HG02973 (cell line): Measurements from ENCODE around the gene KDM3A.
"Not testable (repeated sequence)": the region's sequence is repeated elsewhere in the genome, so short reads cannot be mapped to it uniquely, and the experiment has no call there.

Experiments used
- ATAC-seq: cut with Tn5 transposase; IDR thresholded peaks from one replicate; pipeline ENCODE4 v1.9.1; 2021; ENCODE audit warnings: moderate library complexity; ENCODE audit not compliant: unreplicated experiment

The KDM3A gene

DNA sequence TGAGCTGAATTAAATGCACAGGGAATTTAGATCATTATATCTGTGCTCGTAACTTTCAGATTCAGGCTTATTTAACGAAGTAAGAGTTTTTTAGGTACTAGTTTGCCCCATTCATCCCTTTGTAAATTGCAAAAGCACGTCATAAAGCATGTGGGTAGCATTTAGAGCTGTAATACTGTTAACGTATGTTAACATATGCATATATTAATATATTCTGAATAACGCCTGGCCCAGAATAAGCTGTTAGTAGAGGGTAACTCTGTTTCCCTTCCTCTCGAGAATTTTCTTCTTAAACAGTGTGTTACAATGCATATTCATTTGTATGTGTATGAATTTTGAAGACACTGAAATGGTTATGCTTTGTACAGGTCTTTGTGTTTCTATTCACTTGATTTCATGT, 30.5 kb downstream of the KDM3A start:
- ATAC-seq, result no peak

DNA sequence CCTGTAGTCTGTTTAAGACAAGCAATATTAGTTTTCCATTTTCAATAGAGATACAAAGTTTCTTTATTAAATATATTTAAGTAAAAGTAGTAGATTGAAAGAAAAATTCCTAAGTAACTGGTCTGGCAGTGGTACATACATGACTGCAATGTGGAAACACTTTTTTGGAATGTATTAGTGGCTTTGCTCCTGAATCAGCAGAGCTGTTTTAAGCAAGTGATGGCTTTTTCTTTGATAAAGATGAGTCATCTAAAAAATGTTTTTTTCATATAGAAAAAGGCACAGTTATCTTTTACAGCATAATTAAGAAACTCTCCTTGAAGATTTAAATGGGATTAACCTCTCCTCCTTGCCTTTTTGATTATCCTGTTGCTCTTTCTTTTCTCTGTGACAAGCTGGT, 34.9 kb downstream of the KDM3A start:
- ATAC-seq, result no peak

DNA sequence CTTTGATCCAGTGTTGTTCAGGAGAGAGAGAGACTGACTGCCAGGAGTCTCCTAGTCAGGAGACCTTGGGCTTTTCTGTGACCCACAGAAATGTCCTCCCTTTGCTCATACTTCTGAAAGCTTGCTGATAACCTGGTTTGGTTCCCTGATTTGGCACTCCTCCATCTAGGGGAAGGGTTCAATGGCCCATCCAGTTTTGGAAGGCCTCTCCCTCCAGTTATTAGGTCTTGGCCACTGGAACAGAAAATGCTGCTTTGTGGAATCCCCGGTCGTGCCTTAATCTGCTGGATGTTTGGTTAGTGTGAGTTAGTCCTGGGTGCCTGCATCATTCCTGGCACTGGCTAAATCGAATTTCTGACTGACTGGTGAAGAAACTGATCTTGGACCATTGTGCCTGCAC, 35.7 kb downstream of the KDM3A start:
- no peak for ATAC-seq

DNA sequence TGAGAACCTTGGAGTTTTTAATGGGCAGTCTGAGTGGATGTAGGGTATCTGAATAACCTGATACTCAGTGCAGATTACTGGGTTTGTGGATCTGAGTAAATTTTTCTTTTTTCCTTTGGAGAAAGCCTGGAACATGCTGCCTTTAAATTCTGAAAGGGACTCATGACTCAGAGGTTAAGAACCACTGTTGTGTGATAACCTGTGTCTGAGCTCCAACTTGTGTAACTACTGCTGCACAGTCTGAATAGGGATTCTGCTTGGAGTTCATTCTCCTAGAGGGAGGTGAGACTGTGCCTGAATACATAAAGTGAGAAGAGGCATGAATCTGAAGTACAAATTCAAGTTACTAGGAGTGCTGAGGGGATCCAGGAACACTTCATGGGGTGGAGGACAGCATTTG, 36.2 kb downstream of the KDM3A start:
- no peak for ATAC-seq

DNA sequence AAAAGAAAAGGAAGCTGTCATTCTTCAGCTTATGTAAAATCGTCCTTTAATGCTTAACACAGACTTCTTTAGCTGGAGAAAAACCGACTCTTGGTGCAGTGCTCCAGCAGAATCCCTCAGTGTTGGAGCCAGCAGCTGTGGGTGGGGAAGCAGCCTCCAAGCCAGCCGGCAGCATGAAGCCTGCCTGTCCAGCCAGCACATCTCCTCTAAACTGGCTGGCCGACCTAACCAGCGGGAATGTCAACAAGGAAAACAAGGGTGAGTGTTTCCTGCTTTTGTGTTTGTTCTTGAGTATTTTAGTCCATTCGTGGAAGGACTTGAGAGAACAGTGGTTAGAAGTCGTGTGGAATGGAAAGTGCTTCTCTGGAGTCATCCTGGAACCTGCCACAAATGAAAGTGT, 38.9 kb downstream of the KDM3A start:
- ATAC-seq, result no peak

DNA sequence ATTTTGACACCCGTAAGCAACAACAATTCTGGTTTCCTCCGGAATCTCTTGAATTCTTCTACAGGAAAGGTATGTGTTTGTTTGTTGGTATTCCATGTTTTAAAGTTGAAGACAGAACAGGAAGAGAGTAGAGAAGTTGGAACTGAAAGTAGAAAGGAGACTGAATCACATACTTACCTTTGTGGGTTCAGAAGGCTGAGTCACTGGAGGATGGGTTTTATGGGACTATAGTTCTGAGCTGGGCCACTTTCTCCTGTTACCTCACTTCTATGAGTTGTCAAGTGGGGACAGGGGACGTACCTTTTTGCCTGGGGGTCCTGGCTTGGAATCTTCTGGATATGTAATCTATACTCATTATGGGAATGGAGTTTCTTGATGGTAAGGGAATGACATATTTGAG, 40.9 kb downstream of the KDM3A start:
- no peak for ATAC-seq

DNA sequence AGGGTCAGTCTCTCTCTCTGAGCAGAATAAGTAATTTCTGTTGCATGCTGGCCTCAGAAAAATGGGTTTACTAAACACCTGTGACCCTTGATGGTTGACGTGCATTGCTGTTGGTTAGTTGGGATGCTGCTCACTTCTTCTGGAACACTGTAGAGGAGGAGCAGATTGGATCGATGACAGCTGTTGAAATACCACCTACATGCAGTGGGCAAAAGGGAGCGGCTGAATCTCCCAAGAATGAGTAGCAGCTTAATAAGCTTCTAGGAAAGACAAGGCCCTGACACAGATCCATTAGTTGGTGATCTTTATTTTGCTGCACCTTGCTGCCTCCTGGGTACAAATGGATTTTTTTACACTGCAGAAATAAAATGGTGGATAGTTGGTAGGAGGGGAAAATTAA, 43.2 kb downstream of the KDM3A start:
- no peak for ATAC-seq

DNA sequence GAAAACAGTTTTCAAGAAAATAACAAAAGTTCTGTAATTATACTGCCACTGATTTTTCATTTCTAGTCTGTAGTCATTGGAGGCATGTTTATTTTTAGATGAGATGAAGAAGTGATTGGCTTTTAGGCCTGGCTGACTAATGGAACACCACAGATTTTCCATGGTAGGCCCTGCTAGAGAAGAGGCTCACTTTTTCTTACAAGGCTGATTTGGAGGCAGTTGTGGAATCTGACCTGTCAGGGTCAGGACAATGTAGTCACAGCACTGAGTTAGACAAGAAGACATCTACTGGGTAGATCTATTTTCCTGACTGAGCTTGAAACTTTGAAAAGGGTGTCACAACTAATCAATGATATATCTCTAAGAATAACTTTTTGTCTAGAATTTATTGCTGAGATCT, 43.9 kb downstream of the KDM3A start:
- ATAC-seq, result no peak

DNA sequence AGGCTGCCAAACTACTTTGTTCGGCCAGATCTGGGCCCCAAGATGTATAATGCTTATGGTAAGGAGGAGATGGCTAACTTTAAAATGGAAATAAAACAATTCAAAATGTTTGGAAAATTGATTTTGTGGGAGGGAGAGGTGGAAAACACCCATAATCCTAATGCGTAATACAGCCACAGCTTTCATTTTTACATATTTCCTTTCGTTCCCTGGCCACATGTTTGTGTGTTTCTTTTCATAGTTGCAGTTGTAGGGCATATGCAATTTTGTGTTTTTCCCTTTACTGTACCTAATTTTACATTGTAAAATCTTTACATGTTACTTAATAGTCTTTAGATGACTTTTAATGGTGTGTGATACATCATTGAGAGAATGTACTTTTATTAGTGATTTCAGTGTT, 44.6 kb downstream of the KDM3A start:
- ATAC-seq, result no peak

DNA sequence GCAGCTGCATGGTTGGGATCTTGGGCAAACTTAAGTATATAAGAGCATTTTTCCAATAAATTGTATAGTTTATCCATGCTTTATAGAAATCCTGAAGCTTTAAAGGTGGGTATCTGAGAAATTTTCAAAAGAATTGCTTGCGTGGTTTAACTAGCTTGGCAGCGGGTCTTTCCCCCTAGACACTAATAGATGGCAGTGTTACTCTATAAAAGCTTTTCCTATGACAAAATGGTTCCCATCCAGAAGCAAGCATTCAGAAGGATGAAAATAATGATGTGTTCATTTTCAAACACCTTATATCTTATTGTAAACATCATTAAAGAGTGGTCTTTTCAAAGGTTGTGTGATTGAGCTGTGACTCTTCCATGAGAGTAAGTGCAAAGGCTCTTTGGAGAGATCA, 45.9 kb downstream of the KDM3A start:
- ATAC-seq, result no peak

DNA sequence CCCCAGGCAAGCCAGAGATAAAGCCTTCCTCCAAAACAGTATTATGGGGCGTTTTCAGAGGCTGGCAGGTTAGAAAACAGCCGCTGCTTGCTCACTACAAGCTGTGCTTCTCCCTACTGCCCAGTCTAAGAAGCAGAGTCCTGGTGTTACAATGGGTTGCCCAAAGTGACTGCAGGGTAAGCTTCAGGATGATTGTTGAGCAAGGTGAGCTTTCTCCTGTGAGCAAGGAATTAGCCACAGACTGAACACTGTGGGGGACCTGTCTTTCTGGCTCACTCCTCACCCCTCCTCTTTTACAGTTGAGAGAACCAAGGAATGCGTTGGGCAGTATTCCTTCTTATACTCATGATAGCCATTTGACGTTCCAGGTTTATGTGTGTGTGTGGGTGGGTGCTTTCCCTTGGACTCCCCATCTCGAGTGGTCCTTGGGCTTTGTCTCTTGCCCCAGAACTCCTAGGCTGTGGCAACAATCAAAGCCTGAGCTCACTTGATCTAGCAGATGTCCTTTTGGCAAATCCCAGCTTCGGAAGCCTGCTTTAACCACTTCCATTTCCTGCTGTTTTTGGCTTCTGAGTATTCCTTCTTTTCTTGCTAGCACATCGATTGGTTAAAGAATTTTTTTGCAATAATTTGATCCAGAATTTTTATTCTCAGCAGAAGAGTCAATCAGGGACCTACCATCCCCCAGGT, 47.5 kb downstream of the KDM3A start:
- no peak for ATAC-seq

DNA sequence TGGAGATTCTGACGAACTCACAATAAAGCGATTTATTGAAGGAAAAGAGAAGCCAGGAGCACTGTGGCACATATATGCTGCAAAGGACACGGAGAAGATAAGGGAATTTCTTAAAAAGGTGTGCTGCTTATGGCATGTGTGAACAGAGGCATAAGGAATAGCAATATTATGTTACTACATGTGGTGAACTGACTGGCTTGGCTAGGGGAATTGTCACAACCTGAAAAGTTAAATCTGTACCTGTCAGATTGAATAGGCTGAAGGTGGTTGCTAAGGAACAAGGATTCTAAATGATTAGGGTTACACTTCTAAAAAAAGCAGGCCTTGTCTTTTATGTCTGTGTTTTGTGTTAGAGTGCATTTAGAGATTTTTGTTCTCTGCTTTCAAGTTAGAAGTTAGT, 48.4 kb downstream of the KDM3A start:
- no peak for ATAC-seq

DNA sequence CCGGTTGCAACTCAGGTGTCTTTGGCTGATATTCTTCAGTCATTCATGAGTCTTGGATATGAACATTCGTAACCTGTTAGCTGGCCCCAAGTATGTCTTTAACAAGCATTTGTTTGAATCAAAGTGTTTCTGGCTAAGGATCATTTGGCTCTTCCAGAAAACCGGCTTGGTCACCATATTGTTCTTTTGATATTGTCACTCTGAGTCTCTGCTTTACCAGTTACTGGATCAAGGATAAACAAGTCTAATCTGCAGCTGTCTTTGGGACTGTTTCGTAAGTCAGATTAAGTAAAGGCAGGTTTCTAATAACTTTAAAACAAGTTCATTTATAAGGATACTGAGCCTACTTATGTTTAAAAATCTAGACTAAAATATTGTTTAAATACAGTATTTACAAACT, 49.1 kb downstream of the KDM3A start:
- no peak for ATAC-seq

DNA sequence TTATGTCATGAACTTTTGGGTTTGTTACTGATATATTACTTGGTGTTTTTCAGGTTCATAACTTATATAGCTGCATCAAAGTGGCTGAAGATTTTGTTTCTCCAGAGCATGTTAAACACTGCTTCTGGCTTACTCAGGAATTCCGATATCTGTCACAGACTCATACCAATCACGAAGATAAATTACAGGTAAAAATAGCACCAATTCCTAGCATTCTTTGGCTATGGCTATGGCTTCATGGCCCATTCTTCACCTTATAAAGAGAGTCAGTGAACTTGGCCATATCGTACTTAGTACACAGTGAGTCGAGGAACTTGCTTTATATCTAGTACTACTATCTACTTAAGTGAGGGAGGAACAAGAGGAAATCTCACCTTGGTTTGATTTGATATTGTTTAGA, 49.9 kb downstream of the KDM3A start:
- no peak for ATAC-seq

DNA sequence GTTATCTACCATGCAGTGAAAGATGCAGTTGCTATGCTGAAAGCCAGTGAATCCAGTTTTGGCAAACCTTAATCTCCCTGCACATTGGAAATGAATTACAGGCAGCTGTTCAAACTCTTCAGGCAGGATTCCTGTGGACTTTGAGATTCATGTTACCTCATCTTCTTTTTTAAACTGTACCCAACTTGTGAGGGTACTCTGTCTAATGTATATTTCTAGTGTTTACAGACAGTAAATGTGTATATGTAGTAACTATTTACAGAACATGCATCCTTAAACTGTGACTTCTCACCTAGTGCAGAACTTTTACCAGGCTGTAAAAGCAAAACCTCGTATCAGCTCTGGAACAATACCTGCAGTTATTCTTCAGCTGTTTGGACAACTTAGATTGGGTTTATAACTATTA, 50.9 kb downstream of the KDM3A start:
- ATAC-seq, result no peak

DNA sequence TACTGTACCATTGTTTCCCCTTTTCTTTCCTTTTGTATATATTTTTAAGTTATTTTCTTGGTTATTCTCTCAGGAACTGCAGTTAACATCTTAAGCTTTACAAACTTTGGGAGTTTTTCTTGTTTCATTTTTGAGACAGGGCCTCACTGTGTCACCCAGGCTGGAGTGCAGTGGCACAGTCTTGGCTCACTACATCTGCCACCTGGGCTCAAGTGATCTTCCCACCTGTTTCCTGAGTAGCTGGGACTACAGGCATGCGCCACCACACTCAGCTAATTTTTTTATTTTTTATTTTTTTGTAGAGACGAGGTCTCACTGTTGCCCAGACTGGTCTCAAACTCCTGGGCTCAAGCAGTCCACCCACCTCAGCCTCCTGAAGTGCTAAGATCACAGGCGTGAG, 55.2 kb downstream of the KDM3A start:
- ATAC-seq, result not testable (repeated sequence)

DNA sequence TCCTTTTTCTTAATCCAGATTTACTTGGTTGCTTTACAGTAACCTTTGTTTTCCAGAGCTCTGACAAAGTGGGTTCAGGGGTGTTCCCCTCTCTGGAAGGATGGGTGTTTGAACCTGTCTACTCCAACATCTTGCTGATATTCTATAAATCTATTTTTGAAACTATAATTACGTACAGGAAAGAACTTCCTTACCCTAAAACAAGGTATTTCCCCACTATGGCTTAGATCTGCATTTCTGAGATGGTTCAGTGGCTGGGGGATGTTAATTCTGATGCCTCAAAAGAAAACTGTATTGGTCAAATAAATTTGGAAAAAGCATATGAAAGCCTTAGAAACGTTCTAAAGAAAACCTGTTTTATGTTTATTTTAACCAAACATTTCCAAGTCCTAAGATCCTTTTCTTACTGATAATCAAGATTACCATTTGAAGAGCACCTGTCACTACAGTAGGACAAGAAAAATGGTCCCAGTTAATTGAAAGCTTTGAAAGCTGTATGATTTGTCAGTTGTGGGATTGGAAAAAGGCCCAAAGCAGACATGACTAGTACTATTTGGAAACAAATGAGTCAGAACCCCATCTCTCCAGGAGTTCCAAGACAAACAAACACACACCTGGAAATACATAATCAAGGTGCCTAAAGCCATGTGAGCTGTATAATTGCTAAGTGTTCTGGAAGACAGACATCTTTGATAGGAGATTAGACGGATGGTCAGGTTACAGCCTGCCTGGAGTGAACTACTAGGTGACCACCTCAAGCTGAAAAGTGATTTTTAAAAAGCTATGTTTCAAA, 57.5 kb downstream of the KDM3A start:
- ATAC-seq, result no peak

DNA sequence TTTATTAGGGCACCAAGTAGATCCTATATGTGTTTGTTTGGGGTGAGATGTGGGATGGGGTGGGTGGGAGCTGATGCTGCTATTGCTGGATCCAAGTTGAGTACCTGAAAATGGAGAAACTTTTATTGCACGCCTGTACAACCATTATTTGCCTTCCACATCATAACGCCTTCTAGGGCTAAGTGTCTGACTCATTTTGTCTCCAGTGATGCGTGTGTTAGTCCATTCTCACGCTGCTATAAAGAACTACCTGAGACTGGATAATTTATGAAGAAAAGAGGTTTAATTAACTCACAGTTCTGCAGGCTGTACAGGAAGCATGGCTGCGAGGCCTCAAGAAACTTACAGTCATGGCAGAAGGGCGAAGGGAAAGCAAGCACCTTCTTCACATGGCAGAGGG, 58.2 kb downstream of the KDM3A start:
- ATAC-seq, result no peak

DNA sequence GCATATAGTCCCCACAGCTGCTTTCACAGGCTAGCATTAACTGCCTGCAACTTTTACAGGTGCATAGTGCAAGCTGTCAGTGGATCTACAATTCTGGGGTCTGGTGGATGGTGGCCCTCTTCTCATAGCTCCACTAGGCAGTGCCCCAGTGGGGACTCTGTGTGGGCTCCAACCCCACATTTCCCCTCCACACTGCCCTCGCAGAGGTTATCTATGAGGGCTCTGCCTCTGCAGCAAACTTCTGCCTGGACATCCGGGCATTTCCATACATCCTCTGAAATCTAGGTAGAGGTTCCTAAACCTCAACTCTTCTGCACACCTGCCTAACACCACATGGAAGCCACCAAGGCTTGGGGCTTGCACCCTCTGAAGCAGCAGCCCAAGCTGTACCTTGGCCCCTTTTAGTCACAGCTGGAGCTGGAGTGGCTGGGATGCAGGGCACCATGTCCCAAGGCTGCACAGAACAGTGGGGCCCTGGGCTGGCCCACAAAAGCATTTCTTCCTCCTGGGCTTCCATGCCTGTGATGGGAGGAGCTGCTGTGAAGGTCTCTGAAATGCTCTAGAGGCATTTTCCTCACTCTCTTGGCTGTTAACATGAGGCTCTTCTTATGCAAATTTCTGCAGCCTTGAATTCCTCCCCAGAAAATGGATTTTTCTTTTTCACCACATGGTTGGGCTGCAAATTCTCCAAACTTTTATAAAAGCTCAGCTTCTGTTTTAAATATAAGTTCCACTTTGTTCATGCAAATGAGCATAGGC, 59.3 kb downstream of the KDM3A start:
- no peak for ATAC-seq

DNA sequence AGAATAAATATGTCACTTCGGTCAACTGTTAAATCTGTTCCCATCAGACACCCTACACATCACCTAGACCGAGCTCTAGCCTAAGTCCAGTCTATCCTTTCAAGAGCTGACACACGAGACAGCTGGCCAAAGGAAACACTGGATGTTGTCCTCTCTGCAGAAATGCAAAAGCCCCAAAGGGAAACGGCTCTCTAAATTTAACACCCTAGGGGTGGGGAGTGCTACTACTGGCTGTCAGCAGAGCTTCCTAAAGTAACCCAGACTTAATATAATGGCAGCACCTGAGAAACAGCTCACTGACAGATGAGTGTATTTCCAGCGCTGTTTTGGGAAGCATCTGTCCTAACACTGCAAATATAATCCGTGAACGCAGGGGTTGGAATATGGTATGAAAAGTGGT, 66.4 kb downstream of the KDM3A start:
- no peak for ATAC-seq

DNA sequence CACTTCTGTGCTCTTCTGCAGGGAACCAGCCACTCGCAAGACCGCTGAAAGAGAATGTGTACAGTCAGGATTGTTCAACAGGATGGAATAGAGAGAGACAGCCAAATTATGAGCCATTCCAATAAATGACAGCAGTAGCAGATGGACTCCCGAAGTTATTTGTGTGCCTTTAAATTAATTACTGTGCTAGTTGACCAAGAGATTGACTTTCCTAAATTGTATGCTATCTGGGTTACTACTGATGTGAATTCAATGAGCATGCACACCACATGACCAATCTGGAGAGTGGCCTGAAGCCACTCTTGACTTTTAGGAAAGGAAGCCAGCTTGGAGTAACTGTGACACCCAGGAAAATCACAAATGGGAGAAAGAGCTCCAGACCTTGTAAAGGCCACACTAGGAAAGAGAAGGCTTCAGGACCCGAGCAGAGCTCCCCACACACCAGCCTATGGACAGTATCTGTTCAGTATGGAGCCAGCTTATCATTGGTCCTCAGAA, 69.3 kb downstream of the KDM3A start:
- ATAC-seq, result no peak

DNA sequence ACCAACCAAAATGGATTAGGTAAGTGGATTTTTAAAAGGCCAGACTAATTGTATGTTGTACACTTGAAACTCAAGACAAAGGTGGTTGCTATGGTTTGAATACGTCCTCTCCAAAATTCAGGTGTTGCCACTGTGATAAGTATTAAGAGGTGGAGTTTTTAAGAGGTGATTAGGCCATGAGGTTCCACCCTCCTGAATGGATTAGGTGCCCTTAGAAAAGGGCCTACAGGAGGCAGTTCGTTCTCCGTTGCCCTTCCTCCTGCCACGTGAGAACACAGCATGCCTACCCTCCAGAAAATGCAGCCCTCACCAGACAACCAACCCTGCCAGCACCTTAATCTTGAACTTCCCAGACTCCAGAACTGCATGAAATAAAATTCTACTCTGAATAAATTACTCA, 70.9 kb downstream of the KDM3A start:
- ATAC-seq, result no peak
